HEK293 (cell line): Measurements from ENCODE around the gene GABRD.

Source experiments
- MEIS1 ChIP-seq: sonication (generic); formaldehyde crosslinking; IDR thresholded peaks from 2 replicates; pipeline ENCODE4 v1.8.1; 2022; ENCODE audit warnings: missing genetic modification reagents, mild to moderate bottlenecking, borderline replicate concordance
- SALL2 ChIP-seq: fragments of 450-650 bp; formaldehyde crosslinking; IDR thresholded peaks from 2 replicates; pipeline ENCODE4 v1.5.0; 2017; ENCODE audit warnings: missing biosample characterization, mild to moderate bottlenecking, missing genetic modification characterization, borderline replicate concordance
- SCRT2 ChIP-seq: fragments of 450-650 bp; formaldehyde crosslinking; IDR thresholded peaks from 2 replicates; pipeline ENCODE4 v1.5.1; 2016; ENCODE audit warnings: missing biosample characterization, missing genetic modification characterization
- SETDB1 ChIP-seq: IDR thresholded peaks from one replicate; pipeline ENCODE4 v1.6.1; 2017; ENCODE audit warnings: mild to moderate bottlenecking, low read length, moderate library complexity, mixed read lengths; ENCODE audit not compliant: insufficient read length
- TCF7L2 ChIP-seq: IDR thresholded peaks from 2 replicates; pipeline ENCODE4 v1.6.1; 2011; ENCODE audit warnings: low read depth, mild to moderate bottlenecking, inconsistent platforms, low read length, moderate library complexity, borderline replicate concordance
- ZBTB1 ChIP-seq: fragments of 450-650 bp; formaldehyde crosslinking; IDR thresholded peaks from 2 replicates; pipeline ENCODE4 v1.5.1; 2016; ENCODE audit warnings: missing biosample characterization, missing genetic modification characterization
- ZNF157 ChIP-seq: fragments of 450-650 bp; formaldehyde crosslinking; IDR thresholded peaks from 2 replicates; pipeline ENCODE4 v1.5.1; 2016; ENCODE audit warnings: missing biosample characterization, missing genetic modification characterization
- ZNF214 ChIP-seq: fragments of 450-650 bp; formaldehyde crosslinking; IDR thresholded peaks from 2 replicates; pipeline ENCODE4 v1.5.1; 2017; ENCODE audit warnings: missing biosample characterization, mild to moderate bottlenecking, missing genetic modification characterization, borderline replicate concordance
- ZNF610 ChIP-seq: fragments of 450-650 bp; formaldehyde crosslinking; IDR thresholded peaks from 2 replicates; pipeline ENCODE4 v1.5.1; 2016; ENCODE audit warnings: missing biosample characterization, missing genetic modification characterization, borderline replicate concordance
- ZNF791 ChIP-seq: fragments of 450-650 bp; formaldehyde crosslinking; IDR thresholded peaks from 2 replicates; pipeline ENCODE4 v1.5.1; 2016; ENCODE audit warnings: missing biosample characterization, missing genetic modification characterization
- TF ChIP-seq, protein P1 (sequence below): fragments of 450-650 bp; formaldehyde crosslinking; IDR thresholded peaks from 2 replicates; pipeline ENCODE4 v1.5.1; 2016; ENCODE audit warnings: missing biosample characterization, missing genetic modification characterization
- TF ChIP-seq, protein P2 (sequence below): fragments of 450-650 bp; formaldehyde crosslinking; IDR thresholded peaks from 2 replicates; pipeline ENCODE4 v1.5.1; 2016; ENCODE audit warnings: missing biosample characterization, missing genetic modification characterization, borderline replicate concordance
- TF ChIP-seq, protein P3 (sequence below): fragments of 450-650 bp; formaldehyde crosslinking; IDR thresholded peaks from 2 replicates; pipeline ENCODE4 v1.5.0; 2017; ENCODE audit warnings: missing biosample characterization, missing genetic modification characterization, borderline replicate concordance
- TF ChIP-seq, protein P4 (sequence below): fragments of 450-650 bp; IDR thresholded peaks from 2 replicates; pipeline ENCODE4 v1.5.1; 2018; ENCODE audit warnings: missing biosample characterization, missing genetic modification characterization

DNA sequence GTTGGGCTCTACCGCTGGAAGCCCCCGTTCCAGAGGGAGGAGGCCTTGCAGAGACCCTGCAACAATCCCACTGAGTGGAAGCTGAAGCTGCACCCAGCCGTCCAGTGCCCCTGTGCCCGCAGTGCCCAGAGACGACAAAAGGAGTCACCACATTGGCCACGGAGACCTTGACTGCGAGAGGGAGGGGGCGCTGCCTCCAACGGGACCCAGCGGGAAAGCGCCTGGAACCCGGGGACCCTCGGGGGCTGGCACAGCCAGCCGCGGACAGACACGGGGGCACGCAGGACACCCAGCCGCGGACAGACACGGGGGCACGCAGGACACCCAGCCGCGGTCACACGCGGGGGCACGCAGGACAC lies 38.0 kb upstream of the GABRD start:
- TF ChIP-seq TCF7L2 (no peak), SETDB1 (no peak), SALL2 (no peak), ZNF214 (no peak), MEIS1 (CRISPR knock-in tag) (no peak), ZNF610 (no peak), SCRT2 (no peak), ZNF791 (tag by site-specific recombination) (no peak), ZNF157 (tag by site-specific recombination) (no peak), ZBTB1 (tag by site-specific recombination) (no peak)
- TF ChIP-seq, protein P1, sequence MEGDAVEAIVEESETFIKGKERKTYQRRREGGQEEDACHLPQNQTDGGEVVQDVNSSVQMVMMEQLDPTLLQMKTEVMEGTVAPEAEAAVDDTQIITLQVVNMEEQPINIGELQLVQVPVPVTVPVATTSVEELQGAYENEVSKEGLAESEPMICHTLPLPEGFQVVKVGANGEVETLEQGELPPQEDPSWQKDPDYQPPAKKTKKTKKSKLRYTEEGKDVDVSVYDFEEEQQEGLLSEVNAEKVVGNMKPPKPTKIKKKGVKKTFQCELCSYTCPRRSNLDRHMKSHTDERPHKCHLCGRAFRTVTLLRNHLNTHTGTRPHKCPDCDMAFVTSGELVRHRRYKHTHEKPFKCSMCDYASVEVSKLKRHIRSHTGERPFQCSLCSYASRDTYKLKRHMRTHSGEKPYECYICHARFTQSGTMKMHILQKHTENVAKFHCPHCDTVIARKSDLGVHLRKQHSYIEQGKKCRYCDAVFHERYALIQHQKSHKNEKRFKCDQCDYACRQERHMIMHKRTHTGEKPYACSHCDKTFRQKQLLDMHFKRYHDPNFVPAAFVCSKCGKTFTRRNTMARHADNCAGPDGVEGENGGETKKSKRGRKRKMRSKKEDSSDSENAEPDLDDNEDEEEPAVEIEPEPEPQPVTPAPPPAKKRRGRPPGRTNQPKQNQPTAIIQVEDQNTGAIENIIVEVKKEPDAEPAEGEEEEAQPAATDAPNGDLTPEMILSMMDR = no peak
- TF ChIP-seq, protein P2, sequence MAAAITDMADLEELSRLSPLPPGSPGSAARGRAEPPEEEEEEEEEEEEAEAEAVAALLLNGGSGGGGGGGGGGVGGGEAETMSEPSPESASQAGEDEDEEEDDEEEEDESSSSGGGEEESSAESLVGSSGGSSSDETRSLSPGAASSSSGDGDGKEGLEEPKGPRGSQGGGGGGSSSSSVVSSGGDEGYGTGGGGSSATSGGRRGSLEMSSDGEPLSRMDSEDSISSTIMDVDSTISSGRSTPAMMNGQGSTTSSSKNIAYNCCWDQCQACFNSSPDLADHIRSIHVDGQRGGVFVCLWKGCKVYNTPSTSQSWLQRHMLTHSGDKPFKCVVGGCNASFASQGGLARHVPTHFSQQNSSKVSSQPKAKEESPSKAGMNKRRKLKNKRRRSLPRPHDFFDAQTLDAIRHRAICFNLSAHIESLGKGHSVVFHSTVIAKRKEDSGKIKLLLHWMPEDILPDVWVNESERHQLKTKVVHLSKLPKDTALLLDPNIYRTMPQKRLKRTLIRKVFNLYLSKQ (tag by site-specific recombination) = no peak
- TF ChIP-seq, protein P3, sequence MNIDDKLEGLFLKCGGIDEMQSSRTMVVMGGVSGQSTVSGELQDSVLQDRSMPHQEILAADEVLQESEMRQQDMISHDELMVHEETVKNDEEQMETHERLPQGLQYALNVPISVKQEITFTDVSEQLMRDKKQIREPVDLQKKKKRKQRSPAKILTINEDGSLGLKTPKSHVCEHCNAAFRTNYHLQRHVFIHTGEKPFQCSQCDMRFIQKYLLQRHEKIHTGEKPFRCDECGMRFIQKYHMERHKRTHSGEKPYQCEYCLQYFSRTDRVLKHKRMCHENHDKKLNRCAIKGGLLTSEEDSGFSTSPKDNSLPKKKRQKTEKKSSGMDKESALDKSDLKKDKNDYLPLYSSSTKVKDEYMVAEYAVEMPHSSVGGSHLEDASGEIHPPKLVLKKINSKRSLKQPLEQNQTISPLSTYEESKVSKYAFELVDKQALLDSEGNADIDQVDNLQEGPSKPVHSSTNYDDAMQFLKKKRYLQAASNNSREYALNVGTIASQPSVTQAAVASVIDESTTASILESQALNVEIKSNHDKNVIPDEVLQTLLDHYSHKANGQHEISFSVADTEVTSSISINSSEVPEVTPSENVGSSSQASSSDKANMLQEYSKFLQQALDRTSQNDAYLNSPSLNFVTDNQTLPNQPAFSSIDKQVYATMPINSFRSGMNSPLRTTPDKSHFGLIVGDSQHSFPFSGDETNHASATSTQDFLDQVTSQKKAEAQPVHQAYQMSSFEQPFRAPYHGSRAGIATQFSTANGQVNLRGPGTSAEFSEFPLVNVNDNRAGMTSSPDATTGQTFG = no peak
- TF ChIP-seq, protein P4, sequence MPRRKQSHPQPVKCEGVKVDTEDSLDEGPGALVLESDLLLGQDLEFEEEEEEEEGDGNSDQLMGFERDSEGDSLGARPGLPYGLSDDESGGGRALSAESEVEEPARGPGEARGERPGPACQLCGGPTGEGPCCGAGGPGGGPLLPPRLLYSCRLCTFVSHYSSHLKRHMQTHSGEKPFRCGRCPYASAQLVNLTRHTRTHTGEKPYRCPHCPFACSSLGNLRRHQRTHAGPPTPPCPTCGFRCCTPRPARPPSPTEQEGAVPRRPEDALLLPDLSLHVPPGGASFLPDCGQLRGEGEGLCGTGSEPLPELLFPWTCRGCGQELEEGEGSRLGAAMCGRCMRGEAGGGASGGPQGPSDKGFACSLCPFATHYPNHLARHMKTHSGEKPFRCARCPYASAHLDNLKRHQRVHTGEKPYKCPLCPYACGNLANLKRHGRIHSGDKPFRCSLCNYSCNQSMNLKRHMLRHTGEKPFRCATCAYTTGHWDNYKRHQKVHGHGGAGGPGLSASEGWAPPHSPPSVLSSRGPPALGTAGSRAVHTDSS (tag by site-specific recombination) = no peak
